ENCODE results near the gene KRTAP24-1. TPM values are rescaled to one million over a fixed set of nuclear protein-coding genes. Genes with fewer than 3 reads are reported as not detected.

KRTAP24-1 gene
- total and polyA plus RNA-seq, 2 experiments from 2014 or later = not detected

- DNase-seq (ENCODE audit: low spot score) = no peak
- Histone ChIP-seq H3K36me3 (replicated peaks; ENCODE audit: insufficient read depth, low read depth) (no peaks in the 10 kb centered on the region), H2AFZ (no peak overlapping the region), H3K4me3 (no peak overlapping the region), H4K20me1 (ENCODE audit: insufficient read depth, poor library complexity, severe bottlenecking) (no peaks in the 10 kb centered on the region), H3K4me2 (no peak overlapping the region), H3K27me3 (no peaks in the 10 kb centered on the region), H3K9me3 (ENCODE audit: low read depth) (no peaks in the 10 kb centered on the region), H3K79me2 (no peaks in the 10 kb centered on the region), H3K27ac (no peak overlapping the region), H3K9me2 (replicated peaks; ENCODE audit: insufficient read depth) (no peaks in the 10 kb centered on the region), H3K4me1 (ENCODE audit: insufficient read depth) (no peaks in the 10 kb centered on the region)
- WGBS (ENCODE audit: low lambda C conversion rate, missing lambda C conversion rate) = 57% methylated on average over 3 of the region's 3 CpGs
- TF ChIP-seq CTCF (IDR thresholded peaks at IDR 0.05; ENCODE audit: poor library complexity) = no peak
- no peak for TF ChIP-seq EZH2 (IDR thresholded peaks at IDR 0.05; ENCODE audit: borderline replicate concordance)
- no peak for TF ChIP-seq EZH2phosphoT487 (IDR thresholded peaks at IDR 0.05; ENCODE audit: low read depth, severe bottlenecking, unreplicated experiment)
Observed at GRCh38 chr21:30249936-30250335, 32.8 kb downstream of the KRTAP24-1 start.

DNA sequence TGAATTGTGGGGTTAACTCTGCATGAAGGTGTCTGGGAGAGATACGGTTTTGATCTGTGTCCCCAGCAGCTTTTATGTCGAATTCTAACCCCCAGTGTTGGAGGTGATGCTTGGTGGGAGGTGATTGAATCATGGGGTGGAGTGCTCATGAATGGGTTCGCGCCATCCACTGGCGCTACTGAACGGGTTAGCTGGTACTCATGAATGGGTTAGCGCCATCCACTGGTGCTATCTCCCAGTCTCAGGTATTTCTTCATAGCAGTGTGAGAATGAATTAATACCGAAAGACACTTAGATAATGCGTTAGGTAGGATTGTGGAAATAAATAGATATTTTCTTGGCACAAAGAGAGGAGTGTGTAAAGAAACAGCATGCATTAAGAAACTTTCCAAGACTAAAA is 33.9 kb downstream of the KRTAP24-1 start:
- H3K27ac ChIP-seq = no peak overlapping the region
- H4K20me1 ChIP-seq (ENCODE audit: insufficient read depth, poor library complexity, severe bottlenecking) = no peaks in the 10 kb centered on the region
- no peak overlapping the region for H2AFZ ChIP-seq
- WGBS (ENCODE audit: low lambda C conversion rate, missing lambda C conversion rate) = 93% methylated on average over 9 of the region's 9 CpGs
- no peaks in the 10 kb centered on the region for H3K4me1 ChIP-seq (ENCODE audit: insufficient read depth)
- no peak for DNase-seq (ENCODE audit: low spot score)
- no peaks in the 10 kb centered on the region for H3K9me2 ChIP-seq (replicated peaks; ENCODE audit: insufficient read depth)
- no peaks in the 10 kb centered on the region for H3K79me2 ChIP-seq
- no peaks in the 10 kb centered on the region for H3K9me3 ChIP-seq (ENCODE audit: low read depth)
- H3K36me3 ChIP-seq (replicated peaks; ENCODE audit: insufficient read depth, low read depth) = no peaks in the 10 kb centered on the region
- no peaks in the 10 kb centered on the region for H3K27me3 ChIP-seq
- H3K4me3 ChIP-seq = no peak overlapping the region
- H3K4me2 ChIP-seq = no peak overlapping the region
- no peak for TF ChIP-seq EZH2phosphoT487 (IDR thresholded peaks at IDR 0.05; ENCODE audit: low read depth, severe bottlenecking, unreplicated experiment)
- no peak for TF ChIP-seq CTCF (IDR thresholded peaks at IDR 0.05; ENCODE audit: poor library complexity)
- no peak for TF ChIP-seq EZH2 (IDR thresholded peaks at IDR 0.05; ENCODE audit: borderline replicate concordance)

GRCh38 chr21:30245061-30245460 is 37.7 kb downstream of the KRTAP24-1 start:
- H3K27me3 ChIP-seq = no peaks in the 10 kb centered on the region
- TF ChIP-seq EZH2 (IDR thresholded peaks at IDR 0.05; ENCODE audit: borderline replicate concordance) = no peak
- TF ChIP-seq CTCF (IDR thresholded peaks at IDR 0.05; ENCODE audit: poor library complexity) = no peak
- TF ChIP-seq EZH2phosphoT487 (IDR thresholded peaks at IDR 0.05; ENCODE audit: low read depth, severe bottlenecking, unreplicated experiment) = no peak
- no peaks in the 10 kb centered on the region for H3K9me2 ChIP-seq (replicated peaks; ENCODE audit: insufficient read depth)
- no peaks in the 10 kb centered on the region for H3K9me3 ChIP-seq (ENCODE audit: low read depth)
- DNase-seq (ENCODE audit: low spot score) = no peak
- no peaks in the 10 kb centered on the region for H3K4me1 ChIP-seq (ENCODE audit: insufficient read depth)
- H3K79me2 ChIP-seq = no peaks in the 10 kb centered on the region
- no peak overlapping the region for H3K4me3 ChIP-seq
- H4K20me1 ChIP-seq (ENCODE audit: insufficient read depth, poor library complexity, severe bottlenecking) = no peaks in the 10 kb centered on the region
- H3K4me2 ChIP-seq = no peak overlapping the region
- H2AFZ ChIP-seq = no peak overlapping the region
- no peak overlapping the region for H3K27ac ChIP-seq
- H3K36me3 ChIP-seq (replicated peaks; ENCODE audit: insufficient read depth, low read depth) = no peaks in the 10 kb centered on the region

GRCh38 chr21:30243691-30244090 is 39.1 kb downstream of the KRTAP24-1 start:
- no peak overlapping the region for H3K27ac ChIP-seq
- H2AFZ ChIP-seq = no peak overlapping the region
- no peaks in the 10 kb centered on the region for H3K4me1 ChIP-seq (ENCODE audit: insufficient read depth)
- no peak for DNase-seq (ENCODE audit: low spot score)
- H3K79me2 ChIP-seq = no peaks in the 10 kb centered on the region
- no peaks in the 10 kb centered on the region for H3K9me3 ChIP-seq (ENCODE audit: low read depth)
- H3K27me3 ChIP-seq = no peaks in the 10 kb centered on the region
- no peaks in the 10 kb centered on the region for H4K20me1 ChIP-seq (ENCODE audit: insufficient read depth, poor library complexity, severe bottlenecking)
- no peaks in the 10 kb centered on the region for H3K36me3 ChIP-seq (replicated peaks; ENCODE audit: insufficient read depth, low read depth)
- no peak overlapping the region for H3K4me3 ChIP-seq
- no peak overlapping the region for H3K4me2 ChIP-seq
- H3K9me2 ChIP-seq (replicated peaks; ENCODE audit: insufficient read depth) = no peaks in the 10 kb centered on the region
- TF ChIP-seq EZH2 (IDR thresholded peaks at IDR 0.05; ENCODE audit: borderline replicate concordance) = no peak
- TF ChIP-seq CTCF (IDR thresholded peaks at IDR 0.05; ENCODE audit: poor library complexity) = no peak
- no peak for TF ChIP-seq EZH2phosphoT487 (IDR thresholded peaks at IDR 0.05; ENCODE audit: low read depth, severe bottlenecking, unreplicated experiment)

All from hepatocyte (in vitro differentiated cells).